ENCODE data around the gene WDR81. TPM values are rescaled to one million over a fixed set of nuclear protein-coding genes. Genes with fewer than 3 reads are reported as not detected.

WDR81 gene
- total RNA-seq, 1 experiment from 2014 or later = 20.5 TPM

DNA sequence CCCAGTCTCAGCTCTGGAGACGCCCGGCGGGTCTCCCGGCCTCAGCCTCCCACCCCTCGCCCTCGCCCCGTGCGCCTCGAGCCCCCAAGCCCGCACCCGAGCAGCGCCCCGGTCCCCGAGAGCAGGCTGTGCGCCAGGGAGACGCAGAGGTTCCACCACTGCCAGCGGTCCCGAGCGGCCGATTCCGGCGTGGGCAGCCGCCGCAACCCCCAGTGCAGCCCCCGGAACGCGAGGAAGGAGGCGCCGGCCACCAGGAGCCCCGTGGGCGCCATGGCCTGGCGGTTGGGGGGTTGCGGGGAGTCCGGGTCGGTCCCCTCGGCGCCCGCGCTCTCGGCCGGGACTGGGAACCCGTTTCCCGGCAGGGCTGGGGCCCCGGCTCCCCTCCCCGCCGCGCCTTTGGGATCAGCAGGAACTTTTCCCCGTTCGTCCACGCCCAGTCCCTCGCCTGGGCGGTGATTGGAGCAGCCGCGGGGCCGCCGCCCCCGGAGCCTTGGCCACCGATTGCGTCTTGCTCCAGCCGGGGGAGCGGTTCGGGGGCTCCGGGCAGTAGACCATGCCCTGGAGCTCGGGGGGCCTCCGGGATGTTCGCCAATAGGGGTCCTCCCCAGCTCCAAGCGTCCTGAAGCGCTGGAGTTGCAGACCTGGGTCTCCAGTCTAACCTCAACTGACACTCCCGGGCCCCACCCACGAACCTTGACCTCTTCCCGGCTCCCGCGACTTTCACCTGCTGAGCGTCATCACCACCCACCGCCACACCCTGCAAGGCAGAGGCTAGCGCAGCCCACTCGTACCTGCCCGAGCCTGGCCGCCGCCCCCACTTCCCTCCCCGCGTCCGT lies 14.3 kb upstream of the WDR81 start, which contains the start of gene TLCD2:
TSS of gene TLCD2 (minus strand) at position 407 of the 836 bp plus-strand sequence. CDS start at position 272, 135 bp downstream.
- Histone ChIP-seq H3K4me2 (peak within 1 kb of the TSS; percentile 83), H3K4me1 (replicated peaks; ENCODE audit: insufficient read depth) (peaks cover 22% of the 10 kb centered on the region), H3K79me2 (ENCODE audit: low read depth) (peaks cover 20% of the 10 kb centered on the region), H4K20me1 (ENCODE audit: insufficient read depth) (peaks cover 4% of the 10 kb centered on the region; the same call in 1 of the 2 replicates), H3K9me3 (ENCODE audit: insufficient read depth, low read depth) (no peaks in the 10 kb centered on the region), H3K9me2 (ENCODE audit: insufficient read depth) (no peaks in the 10 kb centered on the region), H3K27ac (peak within 1 kb of the TSS; percentile 17; the same call in 1 of the 2 replicates), H3K4me3 (peak within 1 kb of the TSS; percentile 70), H3F3A (ENCODE audit: insufficient read depth, low read depth) (peaks cover 30% of the 10 kb centered on the region), H2AFZ (peak within 1 kb of the TSS; percentile 81), H3K27me3 (ENCODE audit: insufficient read depth, low read depth) (no peaks in the 10 kb centered on the region), H3K36me3 (ENCODE audit: low read depth) (0 out of 2 replicates have a peak, but pooled peaks cover 14% of the 10 kb centered on the region)
- ChIA-PET POLR2A (ENCODE audit: unreplicated experiment) (interaction anchor here (0.6 to 0.7 kb wide), 2 partner anchors 41 to 61 kb away, joined by 3 to 4 read pairs; no protein-coding TSS in a partner anchor), CTCF (interaction anchor here (1.0 kb wide), 1 partner anchor 26 kb away, joined by 3 read pairs; no protein-coding TSS in a partner anchor)
- intact Hi-C loops (cut with micrococcal nuclease; ENCODE audit: unreplicated experiment) = loop anchor here (10.0 kb wide), 1 partner anchor 305 kb away; no protein-coding TSS in a partner anchor
- no peak for TF ChIP-seq EZH2 (IDR thresholded peaks at IDR 0.05; ENCODE audit: low read depth)
- BruUV-seq (replicated peaks) = no TSS peak
- peak; percentile 47 to 80 for DNase-seq

GRCh38 chr17:1710807-1711553 lies 13.5 kb upstream of the WDR81 start:
- Histone ChIP-seq H3K9me2 (ENCODE audit: insufficient read depth) (no peaks in the 10 kb centered on the region), H3K36me3 (ENCODE audit: low read depth) (0 out of 2 replicates have a peak, but pooled peaks cover 14% of the 10 kb centered on the region), H3K9me3 (ENCODE audit: insufficient read depth, low read depth) (no peaks in the 10 kb centered on the region), H2AFZ (peak overlapping the region; percentile 81; the same call in 1 of the 2 replicates), H3K4me1 (replicated peaks; ENCODE audit: insufficient read depth) (peaks cover 22% of the 10 kb centered on the region), H3K27me3 (ENCODE audit: insufficient read depth, low read depth) (no peaks in the 10 kb centered on the region), H3K79me2 (ENCODE audit: low read depth) (peaks cover 20% of the 10 kb centered on the region), H3K27ac (peak overlapping the region; percentile 17; the same call in 1 of the 2 replicates), H3K4me2 (peak overlapping the region; percentile 83), H3K4me3 (peak overlapping the region; percentile 70), H3F3A (ENCODE audit: insufficient read depth, low read depth) (peaks cover 30% of the 10 kb centered on the region), H4K20me1 (ENCODE audit: insufficient read depth) (peaks cover 4% of the 10 kb centered on the region; the same call in 1 of the 2 replicates)
- intact Hi-C loops (cut with micrococcal nuclease; ENCODE audit: unreplicated experiment) = loop anchor here (10.0 kb wide), 1 partner anchor 304 kb away; no protein-coding TSS in a partner anchor
- POLR2A ChIA-PET (ENCODE audit: unreplicated experiment) = interaction anchor here (0.6 kb wide), 1 partner anchor 515 kb away, joined by 5 read pairs; no protein-coding TSS in a partner anchor
- CTCF ChIA-PET = no interaction called here
- no peak for DNase-seq
- TF ChIP-seq EZH2 (IDR thresholded peaks at IDR 0.05; ENCODE audit: low read depth) (no peak), CTCF (conservative IDR thresholded peaks at IDR 0.05) (no peak)
- BruUV-seq (replicated peaks) = no TSS peak

- H3K4me3 ChIP-seq = no peak overlapping the region
- H2AFZ ChIP-seq = no peak overlapping the region
- DNase-seq = no peak
- TF ChIP-seq CTCF (conservative IDR thresholded peaks at IDR 0.05) (no peak), EZH2 (IDR thresholded peaks at IDR 0.05; ENCODE audit: low read depth) (no peak)
- H3K4me2 ChIP-seq = no peak overlapping the region
- BruUV-seq (replicated peaks) = no TSS peak
- POLR2A ChIA-PET (ENCODE audit: unreplicated experiment) = interaction anchor here (0.6 kb wide), 1 partner anchor 516 kb away, joined by 5 read pairs; no protein-coding TSS in a partner anchor
- peaks cover 34% of the 10 kb centered on the region for H3F3A ChIP-seq (ENCODE audit: insufficient read depth, low read depth)
- no peaks in the 10 kb centered on the region for H3K9me2 ChIP-seq (ENCODE audit: insufficient read depth)
- H3K4me1 ChIP-seq (replicated peaks; ENCODE audit: insufficient read depth) = peaks cover 22% of the 10 kb centered on the region
- intact Hi-C loops (cut with micrococcal nuclease; ENCODE audit: unreplicated experiment) = loop anchor here (10.0 kb wide), 1 partner anchor 303 kb away; no protein-coding TSS in a partner anchor
- H3K36me3 ChIP-seq (ENCODE audit: low read depth) = 0 out of 2 replicates have a peak, but pooled peaks cover 14% of the 10 kb centered on the region
- H3K27me3 ChIP-seq (ENCODE audit: insufficient read depth, low read depth) = no peaks in the 10 kb centered on the region
- H3K9me3 ChIP-seq (ENCODE audit: insufficient read depth, low read depth) = no peaks in the 10 kb centered on the region
- peaks cover 20% of the 10 kb centered on the region for H3K79me2 ChIP-seq (ENCODE audit: low read depth)
- H4K20me1 ChIP-seq (ENCODE audit: insufficient read depth) = peaks cover 4% of the 10 kb centered on the region; the same call in 1 of the 2 replicates
- CTCF ChIA-PET = no interaction called here
- no peak overlapping the region for H3K27ac ChIP-seq
Observed at GRCh38 chr17:1711804-1712203, 12.7 kb upstream of the WDR81 start.
